ENCODE data around the gene AURKAIP1. TPM values are rescaled to one million over a fixed set of nuclear protein-coding genes. Genes with fewer than 3 reads are reported as not detected.
A peak's percentile ranks its signal among the peaks of the same experiment; 100 is the strongest.

AURKAIP1 gene
- total RNA-seq, 1 experiment from 2014 or later = 49.1 TPM

DNA sequence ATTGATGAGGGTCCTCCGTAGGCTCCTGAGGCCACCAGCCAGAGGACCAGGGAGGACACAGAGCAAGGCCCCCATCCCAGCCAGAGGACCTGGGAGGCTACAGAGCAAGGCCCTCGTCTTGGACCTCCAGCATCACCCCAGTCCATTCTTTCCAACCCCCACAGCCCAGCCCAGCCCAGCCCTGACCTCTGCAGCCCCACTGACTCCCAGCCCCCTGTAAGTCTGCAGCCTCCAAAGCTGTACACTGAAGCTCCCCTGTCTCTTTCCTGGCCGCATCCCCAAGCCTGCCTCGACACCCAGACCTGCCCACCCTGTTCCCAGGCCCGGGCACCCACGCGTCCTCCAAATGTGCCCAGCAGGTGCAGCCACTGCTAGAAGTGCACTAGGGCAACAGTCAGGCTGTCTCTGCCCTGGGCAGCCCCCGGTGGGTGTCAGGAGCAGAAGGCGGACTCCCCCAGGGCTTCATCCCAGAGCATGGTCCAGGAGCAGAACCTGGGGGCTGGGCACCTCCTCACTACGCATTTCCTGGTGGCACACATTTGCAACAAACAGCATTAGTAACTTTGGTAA, 27.9 kb downstream of the AURKAIP1 start:
- H2AFZ ChIP-seq (ENCODE audit: low read length) = no peak overlapping the region
- no peaks in the 10 kb centered on the region; the same call in 1 of the 2 replicates for H3K36me3 ChIP-seq (ENCODE audit: insufficient read depth, low read length)
- peaks cover 42% of the 10 kb centered on the region for H3K4me1 ChIP-seq (ENCODE audit: low read length)
- DNase-seq = no peak
- peak overlapping the region; percentile 99 for H3K9ac ChIP-seq (ENCODE audit: low read length)
- H3K9me3 ChIP-seq (ENCODE audit: low read length) = no peaks in the 10 kb centered on the region
- no peaks in the 10 kb centered on the region for H3K9me2 ChIP-seq (replicated peaks; ENCODE audit: insufficient read depth, low read length)
- peak overlapping the region; percentile 99 for H3K4me3 ChIP-seq (ENCODE audit: low read length)
- peak overlapping the region; percentile 86 for H3K27ac ChIP-seq (ENCODE audit: low read length)
- peak overlapping the region; percentile 94 for H3K4me2 ChIP-seq (ENCODE audit: low read depth, low read length, poor library complexity, severe bottlenecking)
- no peaks in the 10 kb centered on the region for H3K27me3 ChIP-seq (ENCODE audit: low read length)
- peaks cover 58% of the 10 kb centered on the region for H3K79me2 ChIP-seq (ENCODE audit: low read length)
- H4K20me1 ChIP-seq (ENCODE audit: insufficient read depth, low read depth, low read length) = peaks cover 43% of the 10 kb centered on the region; the same call in 1 of the 2 replicates

DNA sequence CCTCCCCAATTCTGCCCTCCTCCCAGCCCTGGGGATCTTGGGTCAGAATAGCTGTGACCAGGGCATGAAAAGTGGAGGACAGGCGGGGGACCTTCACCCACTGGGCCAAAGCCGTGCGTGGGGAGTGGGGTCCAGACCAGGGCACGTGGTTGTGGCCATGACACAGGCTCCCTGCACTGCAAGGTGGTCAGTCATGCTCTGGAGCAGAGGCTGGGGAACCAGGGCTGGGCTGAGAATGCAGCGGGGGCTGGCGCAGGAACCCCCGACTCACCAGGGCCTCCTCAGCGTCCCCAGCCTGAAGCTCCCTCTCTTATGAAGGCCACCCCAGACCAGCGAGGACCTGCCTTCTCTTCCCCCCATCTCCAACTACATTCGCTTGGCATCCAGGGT, 28.5 kb downstream of the AURKAIP1 start:
- no peaks in the 10 kb centered on the region for H3K9me3 ChIP-seq (ENCODE audit: low read length)
- H3K27ac ChIP-seq (ENCODE audit: low read length) = no peak overlapping the region
- H3K79me2 ChIP-seq (ENCODE audit: low read length) = peaks cover 58% of the 10 kb centered on the region
- no peaks in the 10 kb centered on the region for H3K27me3 ChIP-seq (ENCODE audit: low read length)
- peak overlapping the region; percentile 94 for H3K4me2 ChIP-seq (ENCODE audit: low read depth, low read length, poor library complexity, severe bottlenecking)
- no peak overlapping the region for H2AFZ ChIP-seq (ENCODE audit: low read length)
- H3K9me2 ChIP-seq (replicated peaks; ENCODE audit: insufficient read depth, low read length) = no peaks in the 10 kb centered on the region
- no peaks in the 10 kb centered on the region; the same call in 1 of the 2 replicates for H3K36me3 ChIP-seq (ENCODE audit: insufficient read depth, low read length)
- peak overlapping the region; percentile 99; the same call in 1 of the 2 replicates for H3K4me3 ChIP-seq (ENCODE audit: low read length)
- no peak for DNase-seq
- H3K4me1 ChIP-seq (ENCODE audit: low read length) = peaks cover 36% of the 10 kb centered on the region
- peak overlapping the region; percentile 99; the same call in 1 of the 2 replicates for H3K9ac ChIP-seq (ENCODE audit: low read length)
- H4K20me1 ChIP-seq (ENCODE audit: insufficient read depth, low read depth, low read length) = peaks cover 39% of the 10 kb centered on the region; the same call in 1 of the 2 replicates

DNA sequence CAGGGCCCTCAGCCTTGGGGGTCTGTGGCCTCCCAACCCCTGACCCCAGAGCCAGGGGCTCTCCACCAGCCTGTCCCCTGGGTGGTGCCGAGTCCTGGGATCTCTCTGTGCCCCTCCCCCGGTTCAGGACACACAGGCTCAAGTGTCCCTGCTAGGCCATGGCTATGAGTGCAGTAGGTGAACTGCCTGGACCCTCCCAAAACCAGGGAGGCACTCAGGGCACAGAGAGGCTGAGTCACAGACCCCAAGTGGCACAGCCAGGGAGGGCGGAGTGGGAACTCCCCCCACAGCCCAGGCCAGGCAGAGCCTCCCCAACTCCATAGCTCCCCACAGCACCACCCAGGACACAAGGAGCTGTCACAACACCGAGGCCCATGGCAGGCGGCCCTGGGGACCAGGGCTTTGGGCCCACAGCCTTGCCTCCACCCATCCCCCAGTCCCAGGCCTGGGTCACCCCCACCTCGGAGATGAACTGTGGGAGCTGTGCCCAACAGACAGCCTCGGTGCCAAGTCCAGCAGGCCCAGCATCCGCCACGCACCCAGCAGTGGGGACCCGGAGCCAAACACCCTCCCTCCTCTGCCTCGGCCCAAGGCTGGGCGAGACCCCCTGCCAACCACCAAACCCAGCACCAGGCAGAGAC, 29.0 kb downstream of the AURKAIP1 start:
- H4K20me1 ChIP-seq (ENCODE audit: insufficient read depth, low read depth, low read length) = peaks cover 39% of the 10 kb centered on the region; the same call in 1 of the 2 replicates
- H3K27ac ChIP-seq (ENCODE audit: low read length) = no peak overlapping the region
- H3K4me3 ChIP-seq (ENCODE audit: low read length) = no peak overlapping the region
- no peak overlapping the region for H2AFZ ChIP-seq (ENCODE audit: low read length)
- DNase-seq = no peak
- H3K9me3 ChIP-seq (ENCODE audit: low read length) = no peaks in the 10 kb centered on the region
- H3K4me1 ChIP-seq (ENCODE audit: low read length) = peaks cover 34% of the 10 kb centered on the region
- peak overlapping the region; percentile 7 for H3K4me2 ChIP-seq (ENCODE audit: low read depth, low read length, poor library complexity, severe bottlenecking)
- H3K27me3 ChIP-seq (ENCODE audit: low read length) = no peaks in the 10 kb centered on the region
- no peaks in the 10 kb centered on the region; the same call in 1 of the 2 replicates for H3K36me3 ChIP-seq (ENCODE audit: insufficient read depth, low read length)
- H3K9me2 ChIP-seq (replicated peaks; ENCODE audit: insufficient read depth, low read length) = no peaks in the 10 kb centered on the region
- H3K9ac ChIP-seq (ENCODE audit: low read length) = peak overlapping the region; percentile 20
- peaks cover 58% of the 10 kb centered on the region for H3K79me2 ChIP-seq (ENCODE audit: low read length)

DNA sequence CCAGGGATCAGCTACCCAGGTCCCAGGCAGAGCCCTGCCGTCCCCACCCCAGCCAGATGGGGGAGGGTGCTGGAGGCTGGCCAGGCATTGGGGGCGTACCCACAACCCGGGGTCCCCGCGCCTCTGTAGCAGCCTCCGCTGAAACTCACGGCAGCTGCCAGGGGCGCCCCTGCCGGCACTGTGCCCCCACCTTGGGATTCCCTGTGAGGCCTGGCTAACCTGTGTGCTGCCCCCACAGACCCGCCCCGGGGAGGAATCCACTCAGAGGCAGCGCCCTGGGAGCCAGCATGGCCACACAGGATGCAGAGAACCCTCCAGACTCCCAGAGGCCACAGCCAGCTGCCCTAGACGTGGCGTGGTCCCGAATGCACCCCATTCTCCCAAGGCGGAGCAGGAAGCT, 29.6 kb downstream of the AURKAIP1 start:
- no peak overlapping the region for H2AFZ ChIP-seq (ENCODE audit: low read length)
- H3K4me2 ChIP-seq (ENCODE audit: low read depth, low read length, poor library complexity, severe bottlenecking) = peak overlapping the region; percentile 7
- H3K36me3 ChIP-seq (ENCODE audit: insufficient read depth, low read length) = peaks cover 3% of the 10 kb centered on the region; the same call in 1 of the 2 replicates
- H3K9ac ChIP-seq (ENCODE audit: low read length) = peak overlapping the region; percentile 20; the same call in 1 of the 2 replicates
- no peak for DNase-seq
- H4K20me1 ChIP-seq (ENCODE audit: insufficient read depth, low read depth, low read length) = peaks cover 39% of the 10 kb centered on the region; the same call in 1 of the 2 replicates
- H3K27ac ChIP-seq (ENCODE audit: low read length) = no peak overlapping the region
- peaks cover 58% of the 10 kb centered on the region for H3K79me2 ChIP-seq (ENCODE audit: low read length)
- H3K9me3 ChIP-seq (ENCODE audit: low read length) = no peaks in the 10 kb centered on the region
- peaks cover 34% of the 10 kb centered on the region for H3K4me1 ChIP-seq (ENCODE audit: low read length)
- H3K4me3 ChIP-seq (ENCODE audit: low read length) = no peak overlapping the region
- no peaks in the 10 kb centered on the region for H3K27me3 ChIP-seq (ENCODE audit: low read length)
- no peaks in the 10 kb centered on the region for H3K9me2 ChIP-seq (replicated peaks; ENCODE audit: insufficient read depth, low read length)

DNA sequence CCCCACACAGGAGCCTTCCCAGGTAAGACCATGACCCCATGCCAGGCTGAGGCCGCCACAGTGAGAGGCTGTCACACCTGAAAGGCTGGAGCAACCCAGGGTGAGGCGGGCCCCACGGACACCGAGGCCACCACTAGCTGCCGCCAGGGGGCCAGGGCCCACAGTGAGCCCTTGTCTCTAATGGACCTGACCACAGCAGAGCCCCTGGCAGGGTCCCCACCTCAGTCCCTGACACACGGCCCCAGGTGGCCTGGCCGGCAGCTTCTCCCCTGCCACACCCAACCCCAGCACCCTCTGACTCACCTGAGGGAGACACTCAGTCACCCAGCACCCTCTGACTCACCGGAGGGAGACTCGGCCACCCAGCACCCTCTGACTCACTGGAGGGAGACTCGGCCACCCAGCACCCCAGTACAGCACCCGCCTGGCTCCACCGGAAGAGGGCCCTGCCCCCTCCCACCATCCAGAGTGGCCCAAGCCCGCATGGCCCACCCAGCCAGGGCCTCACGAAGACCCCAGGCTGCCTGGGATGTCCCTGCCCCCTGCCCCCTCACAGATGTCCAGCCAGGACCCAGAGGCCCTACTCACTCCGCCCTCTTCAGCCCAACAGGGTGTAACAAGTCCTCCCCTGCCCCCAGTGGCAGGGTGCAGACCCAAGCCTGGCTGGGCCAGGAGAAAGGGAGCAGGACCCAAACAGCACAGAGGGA, 30.2 kb downstream of the AURKAIP1 start:
- Histone ChIP-seq H3K9ac (ENCODE audit: low read length) (no peak overlapping the region), H3K4me2 (ENCODE audit: low read depth, low read length, poor library complexity, severe bottlenecking) (no peak overlapping the region)
- DNase-seq = peak; percentile 71

DNA sequence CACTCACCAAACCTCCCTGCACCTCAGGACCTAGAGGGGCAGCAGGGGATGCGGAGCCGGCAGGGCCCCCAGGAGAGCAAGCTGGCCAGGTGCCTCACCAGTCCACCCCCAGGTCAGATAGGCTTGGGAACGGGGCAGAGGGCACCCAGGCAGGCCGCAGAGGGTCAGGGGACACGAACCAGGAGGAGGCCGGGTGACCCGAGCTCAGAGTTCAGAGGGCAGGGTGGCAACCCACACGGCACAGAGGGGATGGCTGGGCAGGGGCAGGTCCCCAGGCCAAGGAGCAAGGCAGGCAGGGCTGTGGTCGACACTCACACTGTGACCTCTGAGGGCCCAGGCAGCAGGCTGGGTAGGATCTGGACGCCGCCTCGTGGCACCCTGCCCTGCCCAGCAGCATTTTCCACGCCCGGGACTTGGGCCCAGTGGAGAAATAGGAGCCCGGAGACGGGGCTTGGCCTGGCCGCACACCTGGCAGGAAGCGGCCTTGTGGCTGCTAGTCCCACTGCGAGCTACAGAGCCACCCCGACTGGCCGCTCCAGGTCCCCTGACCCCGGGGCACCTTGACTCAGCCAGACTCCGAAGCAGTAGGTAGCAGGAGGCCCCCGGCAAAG, 31.1 kb downstream of the AURKAIP1 start:
- H3K9me2 ChIP-seq (replicated peaks; ENCODE audit: insufficient read depth, low read length) = no peaks in the 10 kb centered on the region
- H3K9me3 ChIP-seq (ENCODE audit: low read length) = no peaks in the 10 kb centered on the region
- peaks cover 3% of the 10 kb centered on the region; the same call in 1 of the 2 replicates for H3K36me3 ChIP-seq (ENCODE audit: insufficient read depth, low read length)
- no peak overlapping the region for H3K4me2 ChIP-seq (ENCODE audit: low read depth, low read length, poor library complexity, severe bottlenecking)
- no peak overlapping the region for H3K9ac ChIP-seq (ENCODE audit: low read length)
- no peak for DNase-seq
- H4K20me1 ChIP-seq (ENCODE audit: insufficient read depth, low read depth, low read length) = peaks cover 39% of the 10 kb centered on the region; the same call in 1 of the 2 replicates
- no peak overlapping the region for H2AFZ ChIP-seq (ENCODE audit: low read length)
- peaks cover 58% of the 10 kb centered on the region for H3K79me2 ChIP-seq (ENCODE audit: low read length)
- no peak overlapping the region for H3K4me3 ChIP-seq (ENCODE audit: low read length)
- H3K4me1 ChIP-seq (ENCODE audit: low read length) = peaks cover 34% of the 10 kb centered on the region
- no peaks in the 10 kb centered on the region for H3K27me3 ChIP-seq (ENCODE audit: low read length)
- no peak overlapping the region for H3K27ac ChIP-seq (ENCODE audit: low read length)

More for the DNA sequence above, 30.2 kb downstream of the AURKAIP1 start:
- H3K4me3 ChIP-seq (ENCODE audit: low read length) = no peak overlapping the region
- H4K20me1 ChIP-seq (ENCODE audit: insufficient read depth, low read depth, low read length) = peaks cover 39% of the 10 kb centered on the region; the same call in 1 of the 2 replicates
- H3K36me3 ChIP-seq (ENCODE audit: insufficient read depth, low read length) = peaks cover 3% of the 10 kb centered on the region; the same call in 1 of the 2 replicates
- no peaks in the 10 kb centered on the region for H3K27me3 ChIP-seq (ENCODE audit: low read length)
- H3K9me3 ChIP-seq (ENCODE audit: low read length) = no peaks in the 10 kb centered on the region
- H3K9me2 ChIP-seq (replicated peaks; ENCODE audit: insufficient read depth, low read length) = no peaks in the 10 kb centered on the region
- no peak overlapping the region for H2AFZ ChIP-seq (ENCODE audit: low read length)
- peaks cover 58% of the 10 kb centered on the region for H3K79me2 ChIP-seq (ENCODE audit: low read length)
- H3K4me1 ChIP-seq (ENCODE audit: low read length) = peaks cover 34% of the 10 kb centered on the region
- no peak overlapping the region for H3K27ac ChIP-seq (ENCODE audit: low read length)

DNA sequence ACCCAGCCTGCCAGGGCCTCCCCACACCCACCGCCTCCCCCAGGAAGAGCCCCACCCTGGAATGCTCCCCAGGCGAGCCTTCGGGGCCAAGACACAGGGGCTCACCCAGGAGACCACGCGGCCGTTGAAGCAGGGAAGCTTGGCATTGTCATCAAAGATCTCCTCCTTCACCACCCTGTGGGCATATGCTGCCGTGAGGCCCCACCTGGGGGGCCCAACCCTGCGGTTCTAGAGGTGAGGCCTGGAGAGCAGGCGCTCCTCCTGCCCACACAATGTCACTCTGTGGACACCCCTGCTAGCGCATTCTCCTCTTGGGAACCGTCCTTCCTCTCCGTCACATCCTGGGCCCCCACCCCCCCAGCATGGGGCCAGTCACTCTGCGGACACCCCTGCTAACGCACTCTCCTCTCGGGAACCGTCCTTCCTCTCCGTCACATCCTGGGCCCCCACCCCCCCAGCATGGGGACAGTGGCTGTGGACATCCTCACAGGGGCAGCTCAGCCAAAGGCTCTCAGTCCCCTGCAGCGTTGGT, 32.4 kb downstream of the AURKAIP1 start:
- no peak overlapping the region for H3K4me2 ChIP-seq (ENCODE audit: low read depth, low read length, poor library complexity, severe bottlenecking)
- no peaks in the 10 kb centered on the region for H3K9me2 ChIP-seq (replicated peaks; ENCODE audit: insufficient read depth, low read length)

More for the DNA sequence above, 32.4 kb downstream of the AURKAIP1 start:
- Histone ChIP-seq H3K79me2 (ENCODE audit: low read length) (peaks cover 46% of the 10 kb centered on the region), H3K4me3 (ENCODE audit: low read length) (no peak overlapping the region), H3K9me3 (ENCODE audit: low read length) (no peaks in the 10 kb centered on the region), H3K27ac (ENCODE audit: low read length) (no peak overlapping the region), H3K27me3 (ENCODE audit: low read length) (no peaks in the 10 kb centered on the region), H3K4me1 (ENCODE audit: low read length) (peaks cover 29% of the 10 kb centered on the region), H4K20me1 (ENCODE audit: insufficient read depth, low read depth, low read length) (peaks cover 37% of the 10 kb centered on the region; the same call in 1 of the 2 replicates), H3K36me3 (ENCODE audit: insufficient read depth, low read length) (peaks cover 3% of the 10 kb centered on the region; the same call in 1 of the 2 replicates), H2AFZ (ENCODE audit: low read length) (no peak overlapping the region), H3K9ac (ENCODE audit: low read length) (no peak overlapping the region)
- no peak for DNase-seq

All from Karpas-422 (cell line).